ENCODE data around the gene MCOLN2.

The MCOLN2 gene

GRCh38 chr1:84892705-84893618 is 104.0 kb downstream of the MCOLN2 start, which contains the start of gene LPAR3:
Gene LPAR3, minus strand, starts transcription at chr1:84893206. Its CDS starts 27,086 bp downstream, at chr1:84866120.
- DNase-seq (ENCODE audit: low read depth): no peak

- DNase-seq (ENCODE audit: low read depth): no peak
Observed at GRCh38 chr1:84890566-84890965, 106.3 kb downstream of the MCOLN2 start.

- DNase-seq (ENCODE audit: low read depth): no peak
Observed at GRCh38 chr1:84889437-84889836, 107.5 kb downstream of the MCOLN2 start.

- no peak for DNase-seq (ENCODE audit: low read depth)
Observed at GRCh38 chr1:84888753-84889152, 108.2 kb downstream of the MCOLN2 start.

- DNase-seq (ENCODE audit: low read depth): no peak
Observed at GRCh38 chr1:84887261-84887934, 109.5 kb downstream of the MCOLN2 start.

GRCh38 chr1:84885469-84885868 is 111.4 kb downstream of the MCOLN2 start:
- no peak for DNase-seq (ENCODE audit: low read depth)

- DNase-seq (ENCODE audit: low read depth): no peak
Observed at GRCh38 chr1:84884671-84885389, 112.1 kb downstream of the MCOLN2 start.

GRCh38 chr1:84883286-84883685 is 113.6 kb downstream of the MCOLN2 start:
- DNase-seq (ENCODE audit: low read depth): no peak

- no peak for DNase-seq (ENCODE audit: low read depth)
Observed at GRCh38 chr1:84877592-84877991, 119.3 kb downstream of the MCOLN2 start.

- DNase-seq (ENCODE audit: low read depth): no peak
Observed at GRCh38 chr1:84876353-84876752, 120.6 kb downstream of the MCOLN2 start.
